Hematopoietic multipotent progenitor cell treated with erythropoietin and hydrocortisone succinate and interleukin-3 and kit ligand, for 4 days (in vitro differentiated cells): ENCODE measurements around the gene ADTRP.

Experiments used
- DNase-seq: peaks from one replicate; pipeline ENCODE4 v3.0.0-alpha.2; 2015

ADTRP gene

DNA sequence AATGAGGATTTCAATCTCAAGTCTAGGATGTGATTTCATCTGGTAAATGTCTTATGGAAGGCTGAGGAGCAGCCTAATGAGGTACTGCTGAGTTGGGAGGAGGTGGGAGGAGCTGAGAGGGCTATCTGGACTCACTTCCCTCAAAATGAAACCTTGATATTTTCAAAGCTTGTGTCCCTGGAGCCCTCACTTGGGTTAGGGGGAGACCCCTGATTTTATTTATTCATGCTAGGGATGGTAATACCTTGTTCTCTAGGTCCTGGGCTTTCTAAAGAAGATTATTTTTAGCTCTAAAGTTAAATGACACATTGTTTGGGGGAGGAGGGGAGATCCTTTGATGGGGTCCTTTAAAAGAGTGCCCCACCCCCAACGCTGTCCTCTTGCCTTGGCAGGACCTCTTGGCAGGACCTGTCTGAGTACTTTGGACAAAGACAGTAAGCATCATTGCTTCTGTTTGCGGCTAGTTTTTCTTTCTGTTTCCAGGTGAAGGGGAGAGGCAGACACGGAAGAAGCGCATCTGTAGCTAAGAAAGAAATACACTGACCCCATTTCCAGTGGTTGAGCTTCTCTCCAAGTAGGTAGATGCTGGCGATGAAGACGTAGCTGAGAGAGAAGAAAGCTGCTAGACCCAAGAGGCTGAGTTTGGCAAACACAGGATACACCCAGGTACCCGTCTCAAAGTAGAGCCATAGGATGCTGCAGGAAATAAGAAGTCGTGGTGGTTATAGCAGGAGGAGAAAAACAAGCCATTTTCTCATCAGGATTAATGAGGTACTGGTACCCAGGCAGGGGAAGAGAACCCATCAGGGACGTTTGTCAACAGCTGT is 55.6 kb downstream of the ADTRP start:
- no peak for DNase-seq

GRCh38 chr6:11722220-11722619 is 56.4 kb downstream of the ADTRP start:
- no peak for DNase-seq

GRCh38 chr6:11718463-11718862 is 60.1 kb downstream of the ADTRP start:
- DNase-seq = no peak

DNA sequence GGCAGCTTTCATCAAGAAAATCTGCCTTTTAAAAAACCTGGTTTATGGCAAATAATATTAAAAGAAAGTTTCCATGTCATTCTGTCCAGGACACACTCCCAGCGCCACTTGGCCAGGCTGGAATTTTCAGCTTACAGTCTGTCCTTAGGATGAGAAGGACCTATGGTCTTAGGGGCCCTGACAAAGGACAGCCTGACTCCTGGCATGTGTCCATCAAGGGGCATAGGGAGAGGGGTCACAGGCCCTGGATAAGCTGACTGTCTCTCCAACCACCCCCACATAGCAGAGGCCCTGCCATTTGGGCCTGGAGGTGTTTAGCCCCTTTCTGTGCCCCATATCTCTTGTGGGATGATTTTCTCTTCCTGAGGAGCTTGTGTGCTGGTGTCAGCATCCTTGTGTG is 60.6 kb downstream of the ADTRP start:
- DNase-seq = no peak

GRCh38 chr6:11714798-11715285 is 63.8 kb downstream of the ADTRP start:
- DNase-seq = no peak

DNA sequence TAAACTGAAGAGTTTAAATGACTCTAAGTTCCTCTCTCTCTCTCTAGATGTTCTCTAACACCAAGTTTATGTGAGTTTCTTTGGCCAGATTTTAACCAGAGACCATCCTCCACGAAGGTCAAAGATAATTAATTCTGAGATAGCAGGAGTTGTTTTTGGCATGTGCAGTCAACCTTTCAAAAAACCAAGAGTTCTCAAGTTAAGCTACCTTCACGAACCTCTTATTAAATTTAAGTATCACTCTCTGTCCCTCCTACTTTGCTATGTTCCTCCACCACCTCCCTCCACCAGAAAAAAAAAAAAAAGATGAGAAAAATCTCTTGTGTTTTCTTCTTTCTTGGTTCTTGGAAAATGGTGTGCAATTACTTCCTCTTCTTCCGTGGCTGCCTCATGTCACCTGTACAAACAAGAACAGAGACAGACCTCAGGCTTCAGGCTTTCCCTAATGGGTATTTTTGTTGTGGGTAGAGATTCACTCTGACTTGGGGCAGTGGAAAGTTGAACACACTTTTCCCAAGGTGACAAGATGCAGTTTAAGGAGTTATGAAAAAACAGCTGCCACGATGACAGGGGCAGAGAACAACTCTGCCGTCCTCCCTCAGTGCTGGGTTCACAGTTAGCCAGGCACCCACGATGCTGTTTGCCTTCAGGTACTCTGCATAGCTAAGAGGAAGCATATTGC is 64.3 kb downstream of the ADTRP start:
- no peak for DNase-seq

- DNase-seq = no peak
Observed at GRCh38 chr6:11712760-11713159, 65.8 kb downstream of the ADTRP start.

GRCh38 chr6:11711984-11712711 is 66.5 kb downstream of the ADTRP start:
- no peak for DNase-seq

GRCh38 chr6:11711003-11711983 is 67.3 kb downstream of the ADTRP start:
- no peak for DNase-seq

DNA sequence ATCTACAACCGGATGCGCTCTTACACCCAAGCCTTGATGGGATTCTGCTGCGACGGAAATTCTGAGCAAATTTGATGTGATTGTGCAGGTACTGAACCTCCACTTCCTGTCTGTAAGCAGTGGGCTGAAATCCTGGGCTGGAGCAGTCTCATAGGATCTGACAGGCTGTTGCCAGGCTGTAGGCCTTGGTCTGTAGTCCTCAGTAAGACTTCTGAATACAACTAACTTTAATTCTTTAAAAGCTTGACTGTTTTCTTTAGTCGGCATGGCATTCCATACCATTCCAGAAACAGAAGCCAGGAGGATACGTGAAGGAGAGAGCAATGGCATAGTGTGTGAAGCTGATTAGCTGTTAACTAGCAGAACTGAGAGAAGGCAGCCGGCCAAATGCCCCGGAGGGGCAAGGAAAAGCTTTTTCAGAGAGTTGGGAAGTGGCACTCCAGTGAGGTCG is 68.3 kb downstream of the ADTRP start:
- DNase-seq = no peak

DNA sequence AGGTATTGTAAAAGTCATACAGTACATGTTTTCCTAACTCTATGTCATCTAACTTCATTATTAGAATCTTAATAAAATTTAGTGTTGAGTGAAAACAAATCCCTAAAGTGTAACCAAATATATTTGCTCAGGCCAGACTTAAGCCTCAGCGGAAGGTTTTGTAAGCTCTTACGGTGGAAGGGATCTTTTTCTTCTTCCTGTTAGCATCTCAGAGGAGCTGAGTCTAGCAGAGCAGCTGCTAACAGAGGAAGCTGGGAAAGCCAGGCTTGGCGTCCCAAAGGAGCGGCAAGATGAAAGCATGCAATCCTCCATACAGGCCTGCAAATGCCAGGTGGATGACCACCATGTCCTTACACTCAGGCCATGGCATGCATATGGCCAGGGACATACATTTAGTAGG is 72.4 kb downstream of the ADTRP start:
- DNase-seq = no peak

DNA sequence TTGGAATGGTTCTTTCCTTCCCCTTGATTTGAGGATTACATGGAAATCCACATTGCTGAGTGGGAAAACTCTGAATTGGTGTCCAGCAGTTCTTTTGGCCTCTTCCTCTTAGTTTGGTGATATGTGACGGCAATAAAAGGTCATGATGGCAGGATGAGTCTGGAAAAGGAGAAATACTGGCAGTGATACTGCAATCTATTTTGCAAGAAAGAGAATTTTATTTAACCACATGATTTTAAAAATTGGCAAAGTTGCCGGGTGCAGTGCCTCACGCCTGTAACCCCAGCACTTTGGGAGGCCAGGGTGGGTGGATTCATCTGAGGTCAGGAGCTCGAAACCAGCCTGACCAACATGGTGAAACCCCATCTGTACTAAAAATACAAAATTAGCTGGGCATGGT is 73.1 kb downstream of the ADTRP start:
- no peak for DNase-seq

- no peak for DNase-seq
Observed at GRCh38 chr6:11705069-11705468, 73.5 kb downstream of the ADTRP start.

- no peak for DNase-seq
Observed at GRCh38 chr6:11703725-11704124, 74.9 kb downstream of the ADTRP start.

- DNase-seq = no peak
Observed at GRCh38 chr6:11702500-11703130, 76.0 kb downstream of the ADTRP start.

- no peak for DNase-seq
Observed at GRCh38 chr6:11702089-11702488, 76.5 kb downstream of the ADTRP start.

GRCh38 chr6:11701573-11701972 is 77.0 kb downstream of the ADTRP start:
- DNase-seq = no peak

GRCh38 chr6:11700118-11700718 is 78.4 kb downstream of the ADTRP start:
- DNase-seq = peak; percentile 84

DNA sequence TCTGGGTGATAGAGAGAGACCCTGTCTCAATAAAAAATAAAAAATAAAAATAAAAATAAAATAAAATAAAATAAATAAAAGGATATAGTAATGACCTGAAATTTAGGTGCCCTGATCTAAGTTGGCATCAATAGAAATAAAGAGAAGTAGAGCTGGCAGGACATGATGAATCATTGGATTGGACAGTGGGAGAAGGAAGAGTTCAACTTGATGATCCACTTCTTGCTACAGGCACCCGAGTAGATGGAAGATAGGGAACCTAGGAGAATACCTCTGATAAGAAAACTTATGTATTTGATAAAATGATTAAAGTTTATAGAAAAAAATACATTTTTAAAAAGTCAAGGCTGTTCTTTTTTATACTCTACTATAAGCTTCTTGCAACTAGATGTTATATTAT is 79.0 kb downstream of the ADTRP start:
- DNase-seq = no peak

DNA sequence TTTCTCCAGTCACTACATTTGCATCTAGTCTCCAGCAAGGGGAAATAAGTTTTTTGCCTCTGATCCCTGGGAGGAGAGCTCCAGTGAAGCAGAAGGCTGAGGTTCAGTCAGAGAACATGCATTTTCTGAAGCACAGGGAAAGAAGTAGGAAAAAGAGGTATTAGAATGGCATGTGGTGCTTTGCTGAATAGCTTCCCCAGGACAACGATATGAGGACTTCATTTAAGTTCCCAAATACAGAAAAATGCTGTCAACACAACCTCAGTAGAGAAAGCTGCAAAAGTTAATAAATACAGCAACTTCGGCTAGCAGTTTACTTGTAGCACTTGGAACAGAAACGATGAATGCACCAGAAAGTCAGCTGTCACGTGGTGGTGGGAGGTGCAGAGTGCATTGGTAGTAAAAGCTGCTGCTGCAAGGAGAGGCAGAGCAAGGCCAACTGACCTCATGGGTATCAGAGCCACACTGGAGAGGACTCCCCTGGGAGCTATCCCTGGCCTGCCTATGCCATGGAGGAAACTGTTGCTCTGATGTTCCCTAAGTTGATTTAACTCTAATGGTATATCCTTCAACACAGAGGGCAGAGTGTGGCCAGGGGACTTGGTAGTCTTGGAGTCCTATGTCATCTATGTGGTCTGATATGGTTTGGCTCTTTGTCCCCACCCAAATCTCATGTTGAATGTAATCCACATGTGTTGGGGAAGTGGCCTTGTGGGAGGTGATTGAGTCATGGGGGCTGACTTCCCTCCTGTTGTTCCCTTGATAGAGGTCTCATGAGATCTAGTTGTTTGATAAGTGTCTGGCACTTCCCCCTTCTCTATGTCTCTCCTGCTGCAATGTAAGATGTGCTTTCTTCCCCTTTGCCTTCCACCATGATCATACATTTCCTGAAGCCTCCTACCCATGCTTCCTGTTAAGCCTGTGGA is 85.9 kb downstream of the ADTRP start:
- peak; percentile 79 for DNase-seq
